HG02623 (cell line): ENCODE measurements around the gene ARSG.
"Not testable (repeated sequence)": the region's sequence is repeated elsewhere in the genome, so short reads cannot be mapped to it uniquely, and the experiment has no call there.

Experiments
- ATAC-seq: cut with Tn5 transposase; IDR thresholded peaks from one replicate; pipeline ENCODE4 v1.9.1; 2021; ENCODE audit warnings: moderate library complexity; ENCODE audit not compliant: unreplicated experiment

Gene ARSG

GRCh38 chr17:68304706-68305105, 13.4 kb downstream of the ARSG start:
- no peak for ATAC-seq

- no peak for ATAC-seq
These were observed 13.8 kb downstream of the ARSG start for GRCh38 chr17:68305142-68305541.

GRCh38 chr17:68306819-68307218, 15.5 kb downstream of the ARSG start:
- ATAC-seq = no peak

GRCh38 chr17:68307443-68307842, 16.1 kb downstream of the ARSG start:
- ATAC-seq = no peak

- not testable (repeated sequence) for ATAC-seq
These were observed 17.2 kb downstream of the ARSG start for GRCh38 chr17:68308486-68308885.

- ATAC-seq = not testable (repeated sequence)
These were observed 17.9 kb downstream of the ARSG start for GRCh38 chr17:68309066-68309670.

GRCh38 chr17:68310152-68310551, 18.9 kb downstream of the ARSG start:
- no peak for ATAC-seq

- ATAC-seq = no peak
These were observed 23.7 kb downstream of the ARSG start for GRCh38 chr17:68314916-68315535.

- no peak for ATAC-seq
These were observed 24.6 kb downstream of the ARSG start for GRCh38 chr17:68315930-68316329.

GRCh38 chr17:68317458-68317857, 26.2 kb downstream of the ARSG start:
- ATAC-seq = no peak

- no peak for ATAC-seq
These were observed 27.1 kb downstream of the ARSG start for GRCh38 chr17:68318103-68318991.

- no peak for ATAC-seq
These were observed 28.3 kb downstream of the ARSG start for GRCh38 chr17:68319410-68320162.

- no peak for ATAC-seq
These were observed 29.1 kb downstream of the ARSG start for GRCh38 chr17:68320311-68320865.

GRCh38 chr17:68320943-68321555, 29.8 kb downstream of the ARSG start:
- no peak for ATAC-seq

GRCh38 chr17:68321556-68321954, 30.3 kb downstream of the ARSG start:
- no peak for ATAC-seq

- ATAC-seq = no peak
These were observed 31.3 kb downstream of the ARSG start for GRCh38 chr17:68322630-68323029.

- no peak for ATAC-seq
These were observed 32.8 kb downstream of the ARSG start for GRCh38 chr17:68324114-68324513.

GRCh38 chr17:68324654-68325336, 33.5 kb downstream of the ARSG start:
- no peak for ATAC-seq

- no peak for ATAC-seq
These were observed 34.7 kb downstream of the ARSG start for GRCh38 chr17:68325961-68326360.

GRCh38 chr17:68326681-68327080, 35.4 kb downstream of the ARSG start:
- ATAC-seq = no peak
